DMS114 treated with DMSO at 0.1 percent for 48 hours (cell line): ENCODE results near the gene ZNF266.
A peak's percentile ranks its signal among the peaks of the same experiment; 100 is the strongest.

ENCODE experiments used
- DNase-seq: peaks from one replicate; lab custom pipeline; 2025; ENCODE audit not compliant: unreplicated experiment; lab: John Stamatoyannopoulos, UW

Gene ZNF266

DNA sequence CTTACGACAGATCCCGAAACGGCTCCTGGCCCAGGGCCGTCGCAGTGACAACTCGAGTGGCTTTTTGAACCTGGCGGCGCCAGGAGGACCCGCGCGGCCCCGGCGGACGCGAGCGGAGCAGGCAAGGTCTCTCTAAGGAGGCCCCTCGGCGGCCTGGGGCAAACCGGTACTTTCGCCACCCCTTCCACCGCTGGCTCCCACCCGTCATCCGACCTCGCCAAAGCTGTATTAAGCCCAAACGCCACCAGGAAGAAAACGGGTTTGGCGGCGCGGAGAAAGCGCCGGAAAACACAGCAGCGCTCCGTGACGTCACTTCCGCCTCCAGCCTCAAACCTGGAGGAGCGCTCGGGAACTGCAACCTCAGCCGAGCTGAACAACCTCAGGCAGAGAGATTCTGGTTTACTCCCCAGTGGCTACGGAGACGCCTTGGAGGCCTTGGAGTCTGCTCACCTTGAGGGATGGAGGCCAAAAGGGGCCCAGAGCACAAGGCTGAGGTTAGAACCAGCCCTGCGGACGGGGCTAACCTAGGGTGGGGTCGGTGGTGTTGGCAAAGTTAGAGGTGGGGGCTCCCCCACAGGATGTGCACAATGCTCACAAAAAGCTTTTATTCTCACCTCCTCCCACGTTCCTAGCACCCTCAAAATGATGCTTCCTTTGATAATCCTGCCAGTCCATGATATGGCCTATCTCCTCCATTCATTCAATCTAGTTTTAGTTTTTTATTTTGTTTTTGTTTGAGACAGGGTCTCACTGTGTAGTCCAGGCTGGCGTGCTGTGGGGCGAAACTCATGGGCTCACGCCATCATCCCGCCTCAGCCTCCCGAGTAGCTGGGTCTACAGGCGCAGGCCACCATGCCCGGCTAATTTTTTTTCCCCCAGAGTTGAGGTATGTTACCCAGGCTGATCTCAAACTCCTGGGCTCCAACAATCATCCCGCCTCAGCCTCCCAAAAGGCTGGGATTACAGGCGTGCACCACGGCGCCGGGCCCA is at the start of gene ZNF266:
TSS of gene ZNF266 (minus strand) at position 295 of the 990 bp plus-strand sequence. CDS start 15,484 bp downstream, outside the sequence.
- peak; percentile 80 for DNase-seq

DNA sequence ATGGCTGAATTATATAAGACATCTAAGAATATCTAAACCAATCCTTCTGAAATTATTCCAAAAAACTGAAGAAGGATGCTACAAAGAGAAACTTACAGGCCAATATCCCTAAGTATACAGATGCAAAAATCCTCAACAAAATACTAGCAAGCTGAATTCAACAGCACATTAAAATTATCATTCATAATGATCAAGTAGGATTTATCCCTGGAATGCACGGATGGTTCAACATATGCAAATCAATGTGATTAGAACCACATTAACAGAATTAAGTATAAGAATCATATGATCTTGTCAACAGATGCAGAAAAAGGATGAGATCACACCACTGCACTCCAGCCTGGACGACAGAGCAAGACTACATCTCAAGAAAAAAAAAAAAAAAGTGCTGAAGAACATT is 49.8 kb upstream of the ZNF266 start:
- DNase-seq = no peak

- DNase-seq = no peak
These were observed 39.6 kb upstream of the ZNF266 start for GRCh38 chr19:9474975-9475374.

DNA sequence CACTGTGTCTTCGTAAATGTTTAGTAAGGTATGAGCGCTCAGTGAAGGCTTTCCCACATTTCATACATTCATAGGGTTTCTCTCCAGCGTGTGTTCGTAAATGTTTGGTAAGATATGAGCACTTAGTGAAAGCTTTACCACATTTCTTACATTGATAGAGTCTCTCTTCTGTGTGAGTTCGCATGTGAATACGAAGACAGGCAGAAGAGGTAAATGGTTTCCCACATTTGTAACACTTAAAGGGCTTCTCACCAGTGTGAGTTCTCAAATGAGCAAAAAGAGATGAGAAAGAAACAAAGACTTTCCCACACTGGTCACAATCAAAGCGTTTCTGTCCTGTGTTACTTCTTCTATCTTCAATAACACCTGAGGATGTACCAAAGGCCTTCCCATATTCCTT is 31.8 kb upstream of the ZNF266 start:
- DNase-seq = no peak

DNA sequence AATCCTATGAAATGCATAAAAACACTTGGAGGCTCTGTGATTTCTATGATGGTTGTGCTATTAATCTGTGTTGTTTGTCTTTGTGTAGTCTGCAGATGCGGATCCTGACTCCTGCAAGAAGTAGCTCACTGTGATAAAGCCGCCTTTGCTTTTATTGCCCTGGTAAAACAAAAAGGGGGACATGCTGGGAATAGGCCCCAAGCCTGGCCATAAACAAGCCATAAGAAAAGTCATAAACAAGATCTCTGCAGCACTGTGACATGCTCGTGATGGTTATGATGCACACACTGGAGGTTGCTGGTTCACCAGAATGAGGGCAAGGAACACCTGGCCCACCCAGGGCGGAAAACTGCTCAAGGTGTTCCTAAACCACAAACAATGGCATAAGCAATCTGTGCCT is 26.6 kb upstream of the ZNF266 start:
- DNase-seq = no peak

- no peak for DNase-seq
These were observed 20.8 kb upstream of the ZNF266 start for GRCh38 chr19:9456018-9456689.

DNA sequence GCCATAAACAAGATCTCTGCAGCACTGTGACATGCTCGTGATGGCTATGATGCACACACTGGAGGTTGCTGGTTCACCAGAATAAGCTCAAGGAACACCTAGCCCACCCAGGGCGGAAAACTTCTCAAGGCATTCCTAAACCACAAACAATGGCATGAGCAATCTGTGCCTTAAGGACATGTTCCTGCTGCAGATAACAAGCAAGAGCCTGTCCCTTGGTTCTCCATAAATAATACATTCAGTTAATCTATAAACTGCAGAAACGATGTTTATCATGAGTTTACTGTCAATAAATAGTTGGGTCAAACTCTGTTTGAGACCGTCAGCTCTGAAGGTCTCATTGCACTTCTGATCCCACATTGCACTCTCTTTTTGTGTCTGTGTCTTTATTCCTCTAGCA is 18.6 kb upstream of the ZNF266 start:
- no peak for DNase-seq

DNA sequence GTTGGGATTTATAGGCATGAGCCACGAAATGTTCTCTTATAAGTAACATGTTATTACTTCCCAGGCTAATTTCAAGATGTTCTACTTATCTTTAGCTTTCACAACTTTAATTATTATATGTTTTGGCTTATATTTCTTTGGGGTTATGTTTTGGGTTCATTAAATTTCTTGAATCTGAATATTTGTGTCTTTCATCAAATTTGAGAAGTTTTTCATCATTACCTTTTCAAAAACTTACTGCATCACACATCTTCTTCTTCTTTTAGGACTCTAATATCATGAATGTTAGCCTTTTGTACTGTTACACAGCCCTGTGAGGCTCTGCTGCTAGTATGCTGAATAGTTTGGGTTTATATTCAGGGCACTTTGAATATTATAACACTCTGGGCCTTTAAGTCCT is 9.7 kb upstream of the ZNF266 start:
- DNase-seq = no peak

DNA sequence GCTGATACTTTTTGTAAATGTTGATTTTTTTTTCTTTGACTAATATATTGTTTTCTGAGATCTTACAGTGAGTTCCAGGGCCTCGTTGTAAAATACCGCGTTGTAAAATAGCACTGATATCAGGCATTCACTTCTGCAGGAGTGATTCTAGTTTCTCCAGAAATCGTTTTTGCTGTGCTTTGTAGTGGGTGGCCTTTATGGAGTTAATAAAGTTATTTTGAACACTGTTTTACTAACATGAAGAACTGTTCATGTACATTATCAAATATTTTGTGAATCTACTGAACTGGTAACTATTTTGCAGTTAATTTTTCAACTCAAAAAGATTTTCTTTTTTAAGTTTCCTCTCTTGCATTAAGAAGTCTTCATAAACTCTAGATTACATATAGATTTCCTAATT is 985 bp upstream of the ZNF266 start:
- no peak for DNase-seq

DNA sequence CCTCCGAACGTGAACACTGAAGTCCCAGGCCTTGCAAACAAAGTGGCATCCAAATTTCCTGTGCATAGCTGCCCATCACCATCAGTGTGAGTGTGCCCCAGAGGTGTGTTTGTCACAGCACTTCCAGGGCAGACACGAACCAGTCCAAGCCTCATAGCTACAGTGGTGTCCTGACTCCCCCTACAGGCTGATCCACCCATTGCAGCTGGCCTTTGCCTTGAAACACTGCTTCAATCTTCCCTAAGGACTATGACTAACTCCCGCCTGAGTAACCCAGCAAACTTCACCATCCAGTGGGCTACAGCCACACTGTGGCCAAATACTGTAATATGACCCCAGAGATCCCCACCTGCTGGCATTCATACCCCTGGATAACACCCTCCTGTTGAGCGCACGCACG is 3.9 kb downstream of the ZNF266 start:
- no peak for DNase-seq

DNA sequence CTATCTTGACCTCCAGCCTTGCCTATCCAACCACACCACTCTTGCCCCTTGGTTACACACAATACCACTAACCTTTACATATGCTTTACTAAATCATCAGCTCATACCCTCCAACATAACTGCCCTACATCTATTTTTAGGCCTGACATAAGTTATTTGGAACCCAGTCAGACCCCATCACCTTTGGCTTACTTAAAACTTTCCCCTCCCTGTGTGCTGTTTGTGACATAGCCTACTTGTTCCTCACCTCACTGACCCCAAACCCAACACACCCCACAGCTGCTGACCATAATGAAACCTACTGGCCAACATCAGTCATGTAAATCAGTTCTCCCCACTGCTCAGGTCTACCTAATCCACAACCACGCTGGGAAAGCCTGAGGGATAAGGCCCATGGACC is 4.9 kb downstream of the ZNF266 start:
- no peak for DNase-seq

GRCh38 chr19:9427941-9428340 is 7.4 kb downstream of the ZNF266 start:
- no peak for DNase-seq

DNA sequence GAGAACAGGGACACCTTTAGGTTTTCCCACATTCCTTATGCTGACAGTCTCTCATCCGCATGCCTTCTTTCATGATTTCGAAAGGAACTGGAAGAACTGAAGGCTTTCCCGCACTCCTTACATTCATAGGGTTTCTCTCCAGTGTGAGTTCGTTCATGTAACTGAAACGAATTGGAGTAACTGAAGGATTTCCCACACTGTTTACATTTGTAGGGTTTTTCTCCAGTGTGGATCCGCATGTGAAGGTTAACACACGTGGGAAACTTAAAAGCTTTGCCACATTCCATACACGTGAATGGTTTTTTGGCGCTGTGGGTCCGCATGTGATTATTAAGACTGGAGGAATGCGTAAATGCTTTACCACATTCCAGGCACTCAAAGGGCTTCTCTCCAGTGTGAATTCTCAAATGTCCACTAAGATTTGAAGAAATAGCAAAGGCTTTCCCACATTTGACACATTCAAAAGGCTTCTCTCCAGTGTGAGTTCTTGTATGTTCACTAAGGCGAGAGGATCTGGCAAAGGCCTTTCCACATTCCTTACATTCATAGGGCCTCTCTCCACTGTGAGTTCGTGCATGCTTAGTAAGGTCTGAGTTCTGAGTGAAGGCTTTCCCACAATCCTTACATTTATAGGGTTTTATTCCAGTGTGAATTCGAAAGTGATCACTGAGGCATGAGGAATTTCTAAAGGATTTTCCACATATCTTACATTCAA is 22.0 kb downstream of the ZNF266 start:
- no peak for DNase-seq

DNA sequence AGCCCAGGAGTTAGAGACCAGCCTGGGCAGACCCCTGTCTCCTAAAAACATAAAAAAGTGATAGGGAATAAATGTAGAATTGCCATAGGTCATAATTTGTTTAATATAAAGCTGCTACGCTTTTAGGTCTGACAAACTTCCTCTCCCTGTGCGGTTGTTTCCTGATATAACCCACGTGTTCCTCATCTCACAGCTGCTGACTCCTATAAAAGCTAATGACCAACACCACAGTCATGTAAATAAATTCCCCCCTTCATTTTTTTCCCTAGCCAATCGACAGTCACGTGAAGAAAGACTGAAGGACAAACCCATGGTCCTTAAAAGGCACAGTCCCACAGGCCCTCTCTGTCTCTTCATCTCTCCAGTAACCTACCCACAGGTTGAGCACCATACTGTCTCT is 27.5 kb downstream of the ZNF266 start:
- DNase-seq = no peak

GRCh38 chr19:9406798-9407352 is 28.5 kb downstream of the ZNF266 start:
- DNase-seq = peak; percentile 30

GRCh38 chr19:9381361-9381785 is 54.0 kb downstream of the ZNF266 start:
- no peak for DNase-seq

DNA sequence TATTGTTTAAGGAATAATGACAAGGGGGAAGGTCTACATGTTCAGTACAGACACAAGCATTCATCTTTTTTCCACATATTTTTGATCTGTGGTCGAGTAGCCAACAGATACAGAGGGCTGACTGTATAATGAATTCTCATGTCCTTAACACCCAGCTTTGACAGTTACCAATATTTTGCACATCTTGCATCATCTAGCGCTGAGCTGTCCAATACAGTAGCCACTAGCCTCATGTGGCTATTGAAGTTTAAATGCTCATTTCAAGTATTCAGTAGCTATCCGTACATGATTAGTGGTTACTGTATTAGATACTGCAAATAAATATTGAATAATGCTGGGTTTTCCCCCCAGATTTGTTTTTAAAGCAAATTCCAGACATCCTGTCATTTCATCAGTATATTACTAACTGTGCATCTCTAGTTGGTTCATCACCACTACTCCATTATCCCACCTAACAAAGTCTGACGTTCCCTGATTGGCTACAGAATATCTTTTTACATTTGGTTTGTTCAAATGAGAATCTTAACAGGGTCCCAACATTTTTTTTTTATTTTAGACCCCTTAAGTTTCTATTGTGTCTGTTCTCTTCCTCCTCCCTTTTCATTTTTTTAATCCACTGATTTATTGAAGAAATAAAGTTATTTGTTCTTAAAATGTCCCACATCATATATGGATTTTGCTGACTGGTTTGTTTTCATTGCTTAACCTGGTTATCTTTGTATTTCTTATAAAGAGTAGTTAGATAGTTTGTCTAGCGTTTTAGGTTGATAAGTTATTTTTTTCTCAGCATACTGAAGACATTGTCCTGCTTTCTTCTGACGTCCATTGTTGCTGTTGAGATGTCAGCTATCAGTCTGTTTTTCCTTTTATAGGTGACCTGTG is 64.4 kb downstream of the ZNF266 start:
- no peak for DNase-seq

GRCh38 chr19:9362905-9363304 is 72.5 kb downstream of the ZNF266 start, which contains the start of gene ZNF177:
ZNF177 (plus strand) TSS chr19:9363013; CDS start chr19:9378312, 15,299 bp downstream.
- peak; percentile 12 for DNase-seq
